Stimulated activated CD4-positive, alpha-beta T cell treated with anti-CD3 and anti-CD28 coated beads, Interleukin-4, amount 100 ng/mL, for 4 hours (primary cell): Measurements from ENCODE around the gene SLC2A2.

Source experiments
- DNase-seq, 2 experiments: peaks; one replicate each; pipeline ENCODE4 v3.0.0-alpha.2; 2020

Gene SLC2A2

DNA sequence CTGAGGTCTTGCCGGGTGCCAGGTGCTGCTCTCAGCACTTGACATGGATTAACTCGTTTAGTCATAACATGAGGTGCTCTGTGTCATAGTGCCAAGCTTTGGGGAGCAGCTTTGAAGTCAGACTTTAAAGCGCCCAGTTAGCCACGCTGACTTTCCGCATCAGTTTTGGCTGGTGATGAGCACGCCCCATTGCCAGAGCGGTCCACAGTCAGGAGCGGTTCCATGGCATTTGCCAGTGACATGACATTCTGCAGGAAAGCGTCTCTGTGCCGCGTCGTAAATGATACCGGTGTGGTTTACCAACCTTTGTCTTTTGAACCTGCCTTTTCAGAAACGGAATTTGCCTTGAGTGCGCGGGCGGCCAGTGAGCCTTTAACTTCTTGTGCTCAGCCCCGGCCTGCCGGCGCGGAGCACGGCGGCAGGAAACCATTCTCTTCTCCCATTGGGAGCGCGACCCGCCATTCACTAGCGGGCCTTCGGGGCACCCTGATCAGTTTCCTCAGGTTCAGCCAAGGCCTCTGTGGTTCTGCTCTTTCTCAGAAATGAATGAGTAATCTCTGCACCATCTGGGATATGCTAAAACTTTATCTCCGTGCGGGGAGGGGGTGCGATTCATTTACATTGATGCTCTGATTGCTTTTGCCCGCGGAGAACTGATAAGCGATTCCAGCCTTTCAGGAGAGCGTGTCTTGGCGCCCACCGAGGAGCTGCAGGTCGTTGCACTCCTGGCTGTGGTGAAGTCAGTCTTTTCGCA is 1.7 kb upstream of the SLC2A2 start:
- DNase-seq, result peak; percentile 10 to 16

DNA sequence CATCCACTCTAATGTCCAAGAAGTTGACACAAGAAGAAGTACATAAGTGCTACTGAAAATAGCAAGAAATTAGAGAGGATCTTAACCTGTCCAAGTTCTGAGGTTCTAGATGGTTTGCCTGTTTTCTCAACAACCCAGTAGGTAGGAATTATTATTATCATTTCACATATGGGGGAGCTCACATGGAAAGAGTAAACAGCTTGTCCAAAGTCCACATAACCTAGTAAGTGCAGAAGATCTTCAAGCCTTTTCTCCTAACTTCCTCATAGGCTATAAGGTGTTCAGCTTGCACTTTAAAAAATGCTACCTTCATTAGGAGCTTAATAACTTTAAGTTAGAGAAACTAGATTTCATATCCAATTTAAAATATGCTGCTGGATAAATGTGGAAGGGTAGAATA is 3.0 kb downstream of the SLC2A2 start:
- no peak for DNase-seq

DNA sequence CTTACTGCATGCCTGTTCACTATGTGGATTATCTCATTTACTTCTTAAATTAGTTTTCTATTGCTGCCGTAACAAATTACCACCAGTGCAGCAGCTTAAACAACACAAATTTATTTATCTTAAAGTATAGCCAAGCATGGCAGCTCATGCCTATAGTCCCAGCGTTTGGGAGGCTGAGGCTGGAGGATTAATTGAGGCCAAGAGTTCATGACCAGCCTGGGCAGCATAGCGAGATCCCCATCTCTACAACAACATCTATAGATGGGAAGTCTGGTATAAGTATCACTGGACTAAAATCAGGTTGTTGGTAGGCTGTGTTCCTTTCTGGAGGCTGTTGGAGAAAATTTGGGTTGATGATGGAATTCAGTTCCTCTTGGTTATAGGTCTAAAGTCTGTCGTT is 5.1 kb downstream of the SLC2A2 start:
- DNase-seq, result no peak

DNA sequence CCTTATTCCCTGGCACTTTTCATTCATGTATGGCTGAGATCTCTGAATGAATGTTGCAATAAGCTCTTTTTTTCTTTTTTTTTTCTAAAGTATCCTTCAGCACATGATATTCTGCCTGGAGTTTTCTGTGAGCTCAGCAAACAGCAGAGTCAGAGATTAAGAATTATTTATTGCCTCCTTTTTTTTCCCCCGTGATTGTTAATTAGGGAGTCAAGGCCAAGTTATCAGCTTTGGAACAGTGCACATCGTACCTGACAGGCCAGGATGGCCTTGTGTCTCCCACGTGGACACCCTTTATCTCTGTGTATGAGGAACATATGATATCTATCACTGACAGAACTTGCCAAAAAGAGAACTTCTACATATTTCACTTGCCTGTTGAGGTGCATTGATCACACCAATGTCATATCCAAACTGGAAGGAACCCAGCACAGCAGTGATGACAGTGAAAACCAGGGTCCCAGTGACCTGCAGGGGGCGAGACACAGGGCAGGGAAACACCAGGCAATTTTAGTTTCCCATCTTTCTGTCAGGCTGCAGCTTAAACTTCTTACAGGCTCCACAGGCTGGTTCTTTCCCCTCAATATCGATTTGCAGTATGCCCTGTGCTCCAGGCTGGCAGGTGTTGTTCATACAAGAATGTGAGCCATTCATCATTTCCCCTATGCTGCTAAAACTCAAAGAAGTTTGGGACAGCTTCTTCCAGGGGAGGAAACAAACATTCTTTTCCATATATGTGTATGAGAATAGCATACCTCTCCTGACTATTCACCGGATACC is 8.2 kb downstream of the SLC2A2 start:
- no peak for DNase-seq

DNA sequence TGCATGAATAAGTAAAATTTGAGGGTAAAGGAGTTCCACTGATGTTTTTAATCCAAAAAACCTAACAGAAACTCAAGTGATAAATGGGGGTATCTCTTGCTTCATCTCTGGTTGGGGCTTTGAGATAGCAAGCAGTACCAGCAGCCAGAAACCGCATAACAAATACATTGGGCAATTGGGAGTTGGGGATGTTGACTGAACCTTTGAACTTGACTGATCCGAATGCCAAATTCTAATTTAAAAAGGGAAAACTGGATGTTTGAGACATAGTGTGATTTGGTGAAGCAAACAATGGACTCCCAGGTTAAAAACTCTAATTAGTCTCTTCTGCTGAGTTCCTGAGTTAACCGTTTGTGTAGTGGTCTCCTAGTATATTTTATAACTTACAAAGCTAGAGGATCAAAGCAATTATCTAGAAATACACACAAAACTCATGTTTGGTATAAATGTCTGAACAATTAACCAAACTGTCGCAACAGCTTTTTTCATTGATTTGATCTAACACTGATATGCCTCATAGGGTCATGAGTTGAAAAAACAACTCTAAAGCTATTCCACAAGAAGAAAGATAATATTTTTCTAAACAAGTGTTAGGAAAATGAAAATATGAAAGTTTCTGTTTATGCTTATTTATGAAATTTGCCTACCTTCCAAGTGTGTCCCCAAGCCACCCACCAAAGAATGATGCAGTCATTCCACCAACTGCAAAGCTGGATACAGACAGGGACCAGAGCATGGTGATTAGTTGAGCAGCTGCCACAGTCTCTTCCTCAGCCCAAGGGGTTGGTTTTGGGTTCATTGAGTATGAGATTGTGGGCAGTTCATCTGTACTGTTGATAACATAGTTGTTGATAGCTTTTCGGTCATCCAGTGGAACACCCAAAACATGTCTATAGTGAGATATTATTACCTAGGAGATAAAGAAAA is 12.4 kb downstream of the SLC2A2 start:
- DNase-seq, result no peak

DNA sequence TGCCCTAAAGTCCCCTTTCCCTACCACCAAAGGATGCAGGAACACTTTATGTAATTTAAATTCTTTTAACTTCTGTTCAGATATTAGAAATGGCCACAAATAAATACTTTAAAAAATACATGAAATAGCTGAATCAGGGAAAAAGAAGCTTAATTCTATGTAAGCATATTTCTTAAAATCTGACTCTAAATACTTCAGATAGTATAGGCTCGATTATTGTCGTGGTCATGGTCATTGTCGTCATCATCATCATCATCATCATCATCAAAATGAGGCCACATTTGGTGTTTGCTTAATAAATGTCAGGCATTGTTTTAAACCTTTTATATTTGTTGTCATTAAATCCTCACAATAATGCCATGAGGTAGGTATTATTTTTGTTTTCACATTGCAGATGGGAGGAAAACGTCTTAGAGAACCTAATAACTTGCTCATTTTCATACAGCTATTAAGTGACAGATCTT is 14.6 kb downstream of the SLC2A2 start:
- DNase-seq, result no peak

DNA sequence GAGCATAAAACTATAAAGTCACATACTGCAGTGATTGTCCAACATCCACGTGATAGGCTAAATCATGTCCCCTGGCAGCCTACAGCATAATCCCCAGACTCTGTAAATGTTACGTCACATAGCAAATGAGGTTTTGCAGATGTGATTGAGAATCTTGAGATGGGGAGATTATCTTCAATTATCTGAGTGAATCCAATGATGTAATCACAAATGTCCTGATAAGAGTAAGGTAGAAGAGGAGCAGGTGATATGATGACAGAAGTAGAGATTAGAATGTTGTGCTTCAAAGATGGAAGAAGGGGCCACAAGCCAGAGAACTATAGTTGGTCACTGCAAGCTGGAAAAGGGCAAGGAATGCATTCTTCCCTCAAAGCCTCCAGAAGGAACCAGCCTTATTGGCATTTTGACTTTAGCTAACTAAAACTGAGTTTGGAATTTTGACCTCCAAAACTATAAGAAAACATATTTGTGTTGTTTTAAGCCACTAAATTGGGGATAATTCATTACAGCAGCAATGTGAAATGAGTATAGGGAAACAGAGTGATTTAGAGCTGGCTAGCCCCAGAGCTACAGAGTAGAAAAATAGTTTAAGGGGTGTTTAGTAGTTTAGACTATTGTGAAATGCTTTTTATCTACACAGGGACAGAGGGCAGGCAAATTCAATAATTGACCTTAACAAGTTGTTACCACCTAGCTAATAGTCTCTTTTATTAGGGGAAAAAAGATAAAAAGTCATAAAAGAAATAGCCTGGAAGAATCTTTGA is 15.2 kb downstream of the SLC2A2 start:
- no peak for DNase-seq

DNA sequence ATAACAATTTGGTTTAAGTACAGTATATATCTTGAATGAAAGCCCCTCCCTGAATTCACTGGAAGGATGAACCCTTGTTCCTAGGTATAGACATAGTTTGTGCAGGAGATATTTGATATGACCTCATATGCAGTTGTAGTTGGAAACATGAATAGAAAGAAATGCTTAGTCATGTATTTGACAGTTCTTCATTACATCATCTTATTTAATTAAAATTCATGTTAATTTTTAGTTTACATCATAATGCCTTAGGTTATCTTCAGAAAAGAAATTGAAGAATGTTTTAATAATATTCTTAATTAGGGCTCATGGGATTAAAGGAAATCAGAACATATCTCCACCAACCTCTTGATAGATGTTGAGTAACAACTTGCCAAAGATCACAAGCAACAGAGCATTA is 19.2 kb downstream of the SLC2A2 start:
- DNase-seq, result no peak

DNA sequence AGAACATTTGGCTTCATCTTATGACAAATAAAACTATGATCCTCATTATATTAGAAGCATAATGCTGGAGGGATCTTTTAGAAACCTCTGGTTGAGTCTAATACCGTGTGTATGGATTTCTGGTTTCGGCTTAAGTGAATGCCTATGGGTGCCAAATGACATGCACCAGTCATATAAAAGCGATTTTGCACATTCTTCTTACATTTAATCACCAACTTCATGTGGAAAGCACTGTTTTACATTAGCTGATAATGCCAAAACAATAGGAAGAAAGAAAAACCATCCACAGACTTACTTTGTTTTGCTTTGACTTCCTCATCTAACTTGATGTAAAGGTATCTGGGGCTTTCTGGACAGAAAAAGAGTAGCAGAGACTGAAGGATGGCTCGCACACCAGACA is 20.9 kb downstream of the SLC2A2 start:
- DNase-seq, result no peak

DNA sequence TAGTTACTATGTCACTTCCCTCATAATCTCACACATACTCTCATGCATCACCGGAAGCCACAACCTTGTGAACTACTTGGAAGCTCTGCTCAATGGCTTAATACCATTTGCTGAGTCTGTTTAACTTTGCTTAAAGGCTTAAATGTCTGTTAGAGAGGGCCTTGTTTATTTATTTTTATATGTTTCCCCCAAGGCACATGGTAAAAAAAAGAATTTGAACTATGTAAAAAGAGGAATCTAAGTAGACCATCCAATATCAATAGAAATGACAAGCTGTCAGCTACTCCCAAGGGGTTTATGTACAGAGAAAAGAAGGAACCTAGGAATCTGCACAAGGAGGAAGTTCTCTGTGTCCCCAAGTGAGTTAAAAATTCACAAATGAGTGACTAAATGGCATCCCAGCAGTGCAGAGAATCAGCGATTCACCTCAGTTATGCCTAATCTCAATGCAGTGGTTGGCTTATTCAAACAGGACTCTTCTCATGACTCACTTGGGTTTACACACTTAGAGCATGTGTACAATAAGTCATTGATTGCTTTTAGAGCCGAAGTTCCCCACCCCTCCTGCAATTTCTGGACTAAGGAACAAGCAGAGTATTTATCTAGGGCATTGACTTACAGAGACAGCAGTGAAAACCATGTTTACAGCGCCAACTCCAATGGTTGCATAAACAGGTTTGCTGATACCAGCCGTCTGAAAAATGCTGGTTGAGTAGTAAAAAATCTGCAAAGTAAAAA is 24.4 kb downstream of the SLC2A2 start:
- no peak for DNase-seq

DNA sequence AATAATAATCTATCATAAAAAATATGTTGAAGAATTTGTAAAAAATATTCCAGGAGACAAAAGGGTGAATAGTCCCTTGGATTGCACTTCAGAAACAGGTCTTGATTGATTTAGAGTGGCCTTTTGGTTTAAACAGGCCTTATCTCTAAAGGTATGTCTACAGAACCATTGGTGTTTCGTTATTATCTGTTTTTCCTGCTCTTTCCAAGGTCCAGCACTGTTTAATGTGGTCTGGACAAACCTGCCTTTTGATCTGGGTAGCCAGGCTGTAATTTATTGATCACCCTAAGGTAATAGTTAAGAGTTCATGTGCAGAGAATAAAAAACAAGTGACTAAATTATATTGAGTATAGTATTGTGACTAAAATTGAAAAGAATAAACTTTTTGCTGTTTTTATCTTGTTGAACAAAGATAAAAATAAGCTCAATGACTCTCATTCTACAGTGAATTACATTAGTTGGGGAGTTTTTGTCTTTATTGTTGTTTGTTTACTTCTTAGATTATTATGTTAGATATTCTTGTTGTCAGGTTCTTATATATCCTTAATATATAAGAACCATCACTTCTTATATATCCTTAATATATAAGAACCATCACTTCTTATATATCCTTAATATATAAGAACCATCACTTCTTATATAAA is 25.1 kb downstream of the SLC2A2 start:
- no peak for DNase-seq

DNA sequence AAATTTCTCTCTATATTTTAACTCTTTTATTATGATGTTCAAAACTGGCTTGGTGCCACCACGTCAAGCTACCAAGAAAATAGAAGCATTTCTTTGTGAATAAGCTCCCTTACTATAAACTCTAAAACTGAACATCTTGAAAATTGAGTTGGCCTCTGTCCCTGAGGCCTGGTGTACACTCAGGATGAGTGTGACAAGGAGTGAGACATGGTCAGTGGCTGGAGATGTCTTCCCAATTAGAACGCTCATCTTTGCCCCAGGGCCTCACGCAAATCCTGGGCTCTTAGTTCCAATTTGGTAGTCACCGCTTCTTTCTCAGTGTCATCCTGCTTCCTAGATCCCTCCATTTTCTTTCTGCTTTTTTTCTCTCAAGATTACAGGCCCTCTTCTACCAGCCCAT is 26.2 kb downstream of the SLC2A2 start:
- no peak for DNase-seq

DNA sequence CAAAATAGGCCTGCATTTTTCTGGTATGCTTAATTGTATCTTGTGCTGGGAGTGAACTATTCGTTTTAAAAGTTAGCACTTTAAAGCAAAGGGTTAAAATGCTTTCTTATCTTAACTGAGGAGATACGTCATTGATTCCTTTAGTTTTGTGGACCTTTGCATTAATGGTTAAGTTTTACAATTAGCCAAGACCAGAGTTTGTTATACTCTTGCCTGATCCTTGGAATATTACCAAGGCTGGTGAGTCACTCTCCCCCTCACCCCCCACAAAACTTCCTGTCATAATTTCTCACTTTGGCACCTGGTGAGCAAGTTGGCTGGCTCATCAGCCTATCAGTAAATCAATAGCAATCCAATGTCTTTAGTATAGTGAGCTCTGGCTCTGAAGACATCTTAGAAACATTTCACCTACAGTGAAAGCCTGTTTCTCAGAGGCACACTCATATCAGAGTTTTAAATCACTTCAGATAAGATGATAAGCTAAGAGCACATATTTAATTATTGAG is 26.7 kb downstream of the SLC2A2 start:
- DNase-seq, result no peak

DNA sequence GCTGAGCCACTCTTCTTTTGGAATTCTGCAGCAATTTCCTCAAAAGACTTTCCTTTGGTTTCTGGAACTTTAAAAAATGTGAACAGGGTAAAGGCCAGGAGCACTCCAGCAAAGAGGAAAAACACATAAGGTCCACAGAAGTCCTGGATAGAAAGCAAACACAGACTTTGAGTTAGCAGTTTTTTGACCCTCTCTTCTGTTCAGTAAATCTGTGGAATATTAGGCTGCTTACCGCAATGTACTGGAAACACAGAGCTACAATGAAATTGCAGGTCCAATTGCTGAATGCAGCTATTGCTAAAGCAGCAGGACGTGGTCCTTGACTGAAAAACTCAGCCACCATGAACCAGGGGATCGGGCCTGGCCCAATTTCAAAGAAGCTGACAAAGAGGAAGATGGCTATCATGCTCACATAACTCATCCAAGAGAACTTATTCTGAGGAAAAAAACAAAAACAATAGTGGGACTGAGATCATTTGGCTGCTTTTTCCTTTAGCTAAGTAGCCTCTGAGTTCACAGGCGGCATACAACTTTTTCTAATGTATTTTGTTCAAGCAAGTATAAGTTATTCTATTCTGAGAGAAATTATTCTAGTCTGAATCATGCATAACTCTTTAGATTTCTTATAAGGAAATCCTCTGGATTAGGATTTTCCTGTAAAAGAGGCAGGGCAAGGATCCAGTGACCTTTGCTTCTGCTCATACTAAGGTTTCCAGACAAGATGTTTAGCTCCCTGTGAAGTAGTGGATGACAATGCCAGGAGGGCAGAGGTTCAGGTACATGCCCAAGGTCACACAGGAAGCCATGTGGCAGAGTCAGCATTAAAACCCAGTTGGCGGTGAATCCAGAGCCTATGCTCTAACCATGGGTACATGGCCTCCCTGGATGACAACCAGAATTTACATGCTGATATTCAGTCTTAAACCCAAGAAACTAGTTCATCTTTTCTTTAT is 28.3 kb downstream of the SLC2A2 start:
- DNase-seq, result no peak

DNA sequence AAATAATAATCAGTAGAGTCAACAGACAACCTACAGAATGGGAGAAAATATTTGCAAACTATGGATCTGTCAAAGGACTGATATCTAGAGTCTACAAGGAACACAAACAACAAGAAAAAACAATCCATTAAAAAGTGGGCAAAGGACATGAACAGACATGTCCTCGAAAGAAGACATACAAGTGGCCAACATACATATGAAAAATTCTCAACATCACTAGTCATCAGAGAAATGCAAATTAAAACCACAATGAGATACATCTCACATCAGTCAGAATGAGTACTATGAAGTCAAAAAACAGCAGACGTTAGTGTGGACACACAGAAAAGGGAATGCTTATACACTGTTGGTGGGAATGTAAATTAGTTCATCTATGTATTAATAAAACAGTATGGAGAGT is 33.7 kb downstream of the SLC2A2 start:
- DNase-seq, result no peak

DNA sequence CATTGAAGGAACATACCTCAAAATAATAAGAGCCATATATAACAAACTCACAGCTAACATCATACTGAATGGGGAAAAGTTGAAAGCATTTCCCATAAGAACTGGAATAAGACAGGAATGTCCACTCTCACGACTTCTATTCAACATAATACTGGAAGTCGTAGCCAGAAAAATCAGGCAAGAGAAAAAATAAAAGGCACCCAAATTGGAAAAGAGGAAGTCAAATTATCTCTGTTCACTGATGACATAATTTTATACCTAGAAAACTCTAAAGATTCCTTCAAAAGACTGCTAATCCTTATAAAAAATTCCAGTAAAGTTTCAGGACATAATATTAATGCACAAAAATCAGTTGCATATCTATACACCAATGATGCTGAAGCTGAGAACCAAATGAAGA is 34.9 kb downstream of the SLC2A2 start:
- DNase-seq, result no peak

DNA sequence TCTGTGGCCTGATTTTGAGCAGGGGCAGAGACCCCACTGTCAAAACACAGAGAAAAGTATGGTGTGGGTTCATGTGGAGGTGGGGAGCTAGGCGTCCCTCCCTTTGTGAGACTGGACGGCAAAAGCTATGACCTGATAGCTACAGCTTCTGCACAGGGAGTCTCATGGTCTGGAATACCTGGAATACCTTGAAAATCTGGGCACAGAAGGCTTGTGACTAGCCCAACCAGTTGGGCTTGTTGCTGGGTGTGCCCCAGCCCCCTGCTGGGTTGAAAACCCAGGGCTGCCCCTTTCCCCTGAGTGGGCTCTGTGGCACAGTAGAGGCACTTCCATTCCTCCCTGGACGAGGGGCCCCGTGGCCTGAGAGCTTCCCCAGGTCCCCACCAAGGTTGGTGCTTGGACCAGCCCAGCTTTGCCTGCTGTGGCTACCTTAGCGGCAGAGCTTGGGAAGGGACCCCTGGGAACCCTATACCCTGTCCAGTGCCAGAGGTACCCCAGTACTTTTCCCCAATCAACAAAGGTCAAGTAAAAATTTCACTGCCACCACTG is 37.3 kb downstream of the SLC2A2 start:
- no peak for DNase-seq

DNA sequence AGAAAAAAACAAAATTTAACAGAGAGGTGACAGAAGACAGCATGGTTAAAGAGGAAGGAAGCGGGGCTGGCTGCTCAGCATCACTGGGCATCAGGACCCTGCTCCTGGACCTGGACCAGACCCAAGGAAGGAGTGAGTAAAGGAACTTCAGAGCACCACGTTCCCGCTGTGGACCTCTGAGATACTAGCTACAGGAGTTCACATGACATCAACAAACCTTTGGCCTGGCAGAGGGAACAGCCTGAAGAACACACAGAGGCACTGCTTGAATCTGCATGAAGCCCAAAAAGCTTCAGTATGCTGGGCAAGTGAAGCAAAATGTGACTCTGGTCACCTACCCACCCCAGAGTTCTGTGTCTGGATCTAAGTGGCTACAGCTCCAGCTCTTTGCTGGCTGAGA is 38.1 kb downstream of the SLC2A2 start:
- no peak for DNase-seq

DNA sequence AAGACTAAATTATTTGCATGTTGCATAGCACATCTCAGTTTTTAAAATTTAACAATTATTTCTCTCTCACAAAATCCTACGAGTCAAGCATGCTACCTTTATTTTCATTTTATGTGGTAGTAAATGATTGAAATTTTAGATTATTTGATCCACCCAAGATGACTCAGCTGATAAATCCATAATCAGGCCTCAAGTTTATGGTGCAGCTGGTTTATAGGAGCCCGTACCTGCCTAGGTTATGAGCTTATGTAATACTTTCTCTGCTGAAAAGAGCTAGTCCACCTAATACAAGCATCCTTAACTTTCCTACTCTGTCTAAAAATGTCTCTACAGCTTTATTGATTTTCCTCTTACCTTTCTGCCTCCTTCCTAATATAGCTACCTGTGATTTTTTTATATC is 41.2 kb downstream of the SLC2A2 start:
- no peak for DNase-seq

DNA sequence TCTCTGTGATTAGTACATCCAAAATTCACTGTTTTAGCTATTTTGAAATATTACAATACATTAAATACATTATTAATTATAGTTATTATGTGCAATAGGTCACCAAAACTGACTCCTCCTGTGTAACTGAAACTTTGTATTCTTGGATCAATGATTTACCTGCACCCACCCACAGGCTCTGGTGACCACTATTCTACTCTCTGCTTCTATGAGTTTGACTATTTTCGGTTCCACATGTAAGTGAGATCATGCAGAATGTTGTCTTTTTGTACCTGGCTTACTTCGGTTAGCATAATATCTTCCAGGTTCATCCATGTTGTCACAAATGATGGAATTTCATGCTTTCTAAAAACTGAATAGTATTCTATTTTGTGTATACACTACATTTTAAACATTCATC is 43.8 kb downstream of the SLC2A2 start:
- DNase-seq, result no peak
